Measurements from ENCODE around the gene AGBL1.

The AGBL1 gene

GRCh38 chr15:86837294-86838061 is 757.8 kb downstream of the AGBL1 start:
- TF ChIP-seq, protein P1, sequence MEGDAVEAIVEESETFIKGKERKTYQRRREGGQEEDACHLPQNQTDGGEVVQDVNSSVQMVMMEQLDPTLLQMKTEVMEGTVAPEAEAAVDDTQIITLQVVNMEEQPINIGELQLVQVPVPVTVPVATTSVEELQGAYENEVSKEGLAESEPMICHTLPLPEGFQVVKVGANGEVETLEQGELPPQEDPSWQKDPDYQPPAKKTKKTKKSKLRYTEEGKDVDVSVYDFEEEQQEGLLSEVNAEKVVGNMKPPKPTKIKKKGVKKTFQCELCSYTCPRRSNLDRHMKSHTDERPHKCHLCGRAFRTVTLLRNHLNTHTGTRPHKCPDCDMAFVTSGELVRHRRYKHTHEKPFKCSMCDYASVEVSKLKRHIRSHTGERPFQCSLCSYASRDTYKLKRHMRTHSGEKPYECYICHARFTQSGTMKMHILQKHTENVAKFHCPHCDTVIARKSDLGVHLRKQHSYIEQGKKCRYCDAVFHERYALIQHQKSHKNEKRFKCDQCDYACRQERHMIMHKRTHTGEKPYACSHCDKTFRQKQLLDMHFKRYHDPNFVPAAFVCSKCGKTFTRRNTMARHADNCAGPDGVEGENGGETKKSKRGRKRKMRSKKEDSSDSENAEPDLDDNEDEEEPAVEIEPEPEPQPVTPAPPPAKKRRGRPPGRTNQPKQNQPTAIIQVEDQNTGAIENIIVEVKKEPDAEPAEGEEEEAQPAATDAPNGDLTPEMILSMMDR (IDR thresholded peaks at IDR 0.05; ENCODE audit: low read depth, low read length): no peak
- no peak overlapping the region for H3K4me3 ChIP-seq (replicated peaks in 1 of 2; ENCODE audit: low read depth in 2 of 2, low read length in 2 of 2)
- peak in 1 of 2 donors; percentile 12 for DNase-seq (ENCODE audit: low read depth in 2 of 2)

GRCh38 chr15:86839502-86839901 is 759.8 kb downstream of the AGBL1 start:
- no peak overlapping the region for H3K4me3 ChIP-seq (replicated peaks in 1 of 2; ENCODE audit: low read depth in 2 of 2, low read length in 2 of 2)
- no peak for DNase-seq (ENCODE audit: low read depth in 2 of 2)
- TF ChIP-seq, protein P1 (IDR thresholded peaks at IDR 0.05; ENCODE audit: low read depth, low read length): no peak

DNA sequence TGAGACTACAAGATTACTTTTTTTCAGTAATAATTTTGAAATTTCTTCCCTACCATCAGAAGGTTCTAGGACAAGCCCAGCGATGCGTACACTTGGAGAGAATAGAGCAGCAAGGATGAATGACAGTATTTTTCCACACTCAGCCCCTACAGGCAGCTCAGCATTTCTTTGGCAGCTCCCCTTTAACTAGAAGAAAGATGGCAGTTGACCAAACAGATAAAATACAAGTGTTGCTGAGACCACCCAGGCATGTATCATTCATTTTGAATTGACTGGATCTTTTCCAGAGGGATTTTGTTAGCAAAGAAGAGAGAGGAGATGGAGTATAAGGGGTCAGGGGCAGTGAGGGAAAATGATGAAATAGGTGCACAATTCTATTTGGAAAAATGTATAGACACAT is 761.3 kb downstream of the AGBL1 start:
- no peak overlapping the region for H3K4me3 ChIP-seq (replicated peaks in 1 of 2; ENCODE audit: low read depth in 2 of 2, low read length in 2 of 2)
- TF ChIP-seq, protein P1 (IDR thresholded peaks at IDR 0.05; ENCODE audit: low read depth, low read length): no peak
- no peak for DNase-seq (ENCODE audit: low read depth in 2 of 2)

GRCh38 chr15:86842199-86842598 is 762.5 kb downstream of the AGBL1 start:
- TF ChIP-seq, protein P1 (IDR thresholded peaks at IDR 0.05; ENCODE audit: low read depth, low read length): no peak
- H3K4me3 ChIP-seq (replicated peaks in 1 of 2; ENCODE audit: low read depth in 2 of 2, low read length in 2 of 2): no peak overlapping the region
- DNase-seq (ENCODE audit: low read depth in 2 of 2): no peak

DNA sequence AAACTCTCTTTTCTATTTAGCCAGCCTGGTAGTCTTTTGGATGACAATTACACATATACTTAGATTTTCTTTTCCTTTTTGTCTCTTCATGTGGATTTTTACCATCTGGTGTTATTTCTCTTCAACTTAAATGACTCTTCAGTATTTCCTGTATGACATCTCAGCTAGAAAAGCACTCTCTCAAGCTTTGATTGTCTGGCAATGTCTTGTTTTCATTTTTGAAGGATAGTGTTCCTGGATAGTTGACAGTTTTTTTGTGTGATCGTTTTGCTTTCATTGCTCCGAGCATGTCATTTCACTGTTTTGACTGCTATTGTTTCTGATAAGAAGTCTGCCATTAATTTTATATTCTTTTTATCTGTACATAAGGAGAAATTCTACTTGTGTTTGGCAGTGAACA is 766.4 kb downstream of the AGBL1 start:
- DNase-seq (ENCODE audit: low read depth in 2 of 2): no peak
- TF ChIP-seq, protein P1 (IDR thresholded peaks at IDR 0.05; ENCODE audit: low read depth, low read length): no peak
- no peak overlapping the region for H3K4me3 ChIP-seq (replicated peaks in 1 of 2; ENCODE audit: low read depth in 2 of 2, low read length in 2 of 2)

GRCh38 chr15:86849136-86849535 is 769.5 kb downstream of the AGBL1 start:
- TF ChIP-seq, protein P1 (IDR thresholded peaks at IDR 0.05; ENCODE audit: low read depth, low read length): no peak
- no peak for DNase-seq (ENCODE audit: low read depth in 2 of 2)
- no peak overlapping the region for H3K4me3 ChIP-seq (replicated peaks in 1 of 2; ENCODE audit: low read depth in 2 of 2, low read length in 2 of 2)
